H1 (cell line): ENCODE results near the gene DAG1. TPM values are rescaled to one million over a fixed set of nuclear protein-coding genes. Genes with fewer than 3 reads are reported as not detected.
A peak's percentile ranks its signal among the peaks of the same experiment; 100 is the strongest.

Source experiments
- CTCF ChIA-PET: fragments of 300-600 bp; sonication (Branson Sonifier 250); formaldehyde crosslinking; loops from one replicate; lab custom pipeline; 2021; ENCODE audit not compliant: partially characterized antibody; lab: Charles Lee
- POLR2A ChIA-PET: fragments of 300-600 bp; sonication (Branson Sonifier 250); formaldehyde crosslinking; loops from one replicate; lab custom pipeline; 2021; ENCODE audit warnings: inconsistent platforms; ENCODE audit not compliant: partially characterized antibody; lab: Charles Lee
- DNase-seq, 2 experiments: peaks; one replicate each; pipeline versions ENCODE4 v3.0.0 to v3.0.0-alpha.2; 2010 to 2022; ENCODE audit warnings: low spot score in 2 of 2, low read depth in 1 of 2, mixed read lengths in 1 of 2
- FAIRE-seq: peaks from 2 replicates; lab custom pipeline; 2011; peaks lifted over from hg19 to GRCh38; lab: Jason Lieb, UNC
- H2AFZ ChIP-seq: 2 replicates; pipeline ENCODE4 v1.8.1; 2012; ENCODE audit warnings: low read length, inconsistent platforms
- H2AK5ac ChIP-seq: 2 replicates; pipeline ENCODE4 v1.6.1; 2013; ENCODE audit warnings: low read depth, low read length
- H2BK120ac ChIP-seq: replicated peaks from 2 replicates; pipeline ENCODE3; 2013; ENCODE audit warnings: low read depth, low read length, inconsistent platforms
- H2BK12ac ChIP-seq: 2 replicates; pipeline ENCODE4 v1.6.1; 2013; ENCODE audit warnings: low read depth, low read length
- H2BK15ac ChIP-seq: 2 replicates; pipeline ENCODE4 v1.6.1; 2013; ENCODE audit warnings: low read length
- H2BK20ac ChIP-seq: 2 replicates; pipeline ENCODE4 v1.6.1; 2013; ENCODE audit warnings: low read length
- H2BK5ac ChIP-seq: 2 replicates; pipeline ENCODE4 v1.6.1; 2013; ENCODE audit warnings: low read depth, low read length
- H3K14ac ChIP-seq: 2 replicates; pipeline ENCODE4 v1.6.1; 2013; ENCODE audit warnings: inconsistent platforms; ENCODE audit not compliant: insufficient read length
- H3K18ac ChIP-seq: 2 replicates; pipeline ENCODE4 v1.6.1; 2013; ENCODE audit warnings: low read length; ENCODE audit errors: extremely low read depth
- H3K23ac ChIP-seq: 2 replicates; pipeline ENCODE4 v1.6.1; 2013; ENCODE audit warnings: inconsistent platforms; ENCODE audit not compliant: insufficient read length
- H3K23me2 ChIP-seq: 2 replicates; pipeline ENCODE4 v1.6.1; 2013; ENCODE audit warnings: low read depth, low read length
- H3K27ac ChIP-seq: 2 replicates; pipeline ENCODE4 v1.6.1; 2011; ENCODE audit warnings: low read depth, low read length, inconsistent platforms
- H3K27me3 ChIP-seq, 4 experiments: replicated peaks in 1 of 4; 1 replicate in 1 of 4; 2 replicates in 3 of 4; pipeline versions ENCODE4 v1.6.1 to v1.8.1; 2011 to 2013; ENCODE audit warnings: low read length in 3 of 4, mild to moderate bottlenecking in 3 of 4, inconsistent platforms in 2 of 4, mixed read lengths in 2 of 4, moderate library complexity in 1 of 4; ENCODE audit not compliant: control insufficient read depth in 3 of 4, insufficient read depth in 3 of 4; ENCODE audit errors: extremely low read depth in 1 of 4
- H3K36me3 ChIP-seq, 4 experiments: 2 replicates each; pipeline versions ENCODE4 v1.6.1 to v1.8.1; 2011 to 2013; ENCODE audit warnings: mild to moderate bottlenecking in 4 of 4, low read length in 3 of 4, moderate library complexity in 2 of 4, control low read depth in 1 of 4, inconsistent platforms in 1 of 4; ENCODE audit not compliant: insufficient read depth in 4 of 4, control insufficient read depth in 2 of 4
- H3K4ac ChIP-seq: replicated peaks from 2 replicates; pipeline ENCODE3; 2013; ENCODE audit warnings: low read length, low read depth, mixed read lengths, inconsistent platforms; ENCODE audit not compliant: insufficient read length
- H3K4me1 ChIP-seq, 4 experiments: replicated peaks in 1 of 4; 1 replicate in 1 of 4; 2 replicates in 3 of 4; pipeline versions ENCODE4 v1.6.1 to v1.8.1; 2011 to 2013; ENCODE audit warnings: low read length in 3 of 4, inconsistent platforms in 2 of 4, mixed read lengths in 1 of 4; ENCODE audit not compliant: insufficient read depth in 4 of 4, control insufficient read depth in 3 of 4
- H3K4me2 ChIP-seq, 2 experiments: 2 replicates each; pipeline versions ENCODE4 v1.6.1 to v1.8.1; 2011 to 2013; ENCODE audit warnings: low read depth in 2 of 2, low read length in 2 of 2, control low read depth in 1 of 2, inconsistent platforms in 1 of 2, mild to moderate bottlenecking in 1 of 2; ENCODE audit not compliant: insufficient read depth in 1 of 2
- H3K4me3 ChIP-seq, 4 experiments: fragments of 200-600, 300-600 bp in 1 of 4; sonication (generic), shearing (Covaris generic), sonication (Bioruptor Twin) in 1 of 4; 2 replicates each; pipeline versions ENCODE4 v1.5.1 to v1.8.1; 2011 to 2016; ENCODE audit warnings: low read length in 4 of 4, low read depth in 3 of 4, control low read depth in 2 of 4, inconsistent platforms in 2 of 4, mild to moderate bottlenecking in 2 of 4, mixed read lengths in 1 of 4, moderate library complexity in 1 of 4; ENCODE audit not compliant: insufficient read depth in 2 of 4; ENCODE audit errors: extremely low read depth in 1 of 4
- H3K56ac ChIP-seq: replicated peaks from 2 replicates; pipeline ENCODE3; 2013; ENCODE audit warnings: low read depth, mild to moderate bottlenecking, mixed read lengths, low read length, inconsistent platforms; ENCODE audit not compliant: insufficient read length
- H3K79me1 ChIP-seq: 2 replicates; pipeline ENCODE4 v1.6.1; 2013; ENCODE audit warnings: low read depth, low read length, control low read depth
- H3K79me2 ChIP-seq, 2 experiments: 2 replicates each; pipeline versions ENCODE4 v1.6.1 to v1.8.1; 2012 to 2013; ENCODE audit warnings: low read length in 2 of 2, mild to moderate bottlenecking in 2 of 2, inconsistent platforms in 1 of 2; ENCODE audit not compliant: insufficient read depth in 2 of 2, control insufficient read depth in 1 of 2
- H3K9ac ChIP-seq, 4 experiments: replicated peaks in 1 of 4; 1 replicate in 1 of 4; 2 replicates in 3 of 4; pipeline versions ENCODE4 v1.6.1 to v1.8.1; 2011 to 2013; ENCODE audit warnings: low read depth in 3 of 4, low read length in 3 of 4, control low read depth in 2 of 4, mild to moderate bottlenecking in 2 of 4, moderate library complexity in 2 of 4, inconsistent platforms in 1 of 4; ENCODE audit errors: extremely low read depth in 1 of 4
- H3K9me3 ChIP-seq, 2 experiments: 2 replicates each; pipeline versions ENCODE4 v1.6.1 to v1.8.1; 2012 to 2013; ENCODE audit warnings: mild to moderate bottlenecking in 2 of 2, moderate library complexity in 2 of 2, control low read depth in 1 of 2, inconsistent platforms in 1 of 2, low read depth in 1 of 2, low read length in 1 of 2, mixed read lengths in 1 of 2; ENCODE audit not compliant: insufficient read depth in 2 of 2
- H4K20me1 ChIP-seq, 2 experiments: replicated peaks in 1 of 2; 2 replicates each; pipeline versions ENCODE3 to v1.8.1; 2011 to 2013; ENCODE audit warnings: inconsistent platforms in 2 of 2, low read length in 2 of 2, mild to moderate bottlenecking in 1 of 2; ENCODE audit not compliant: insufficient read depth in 2 of 2, control insufficient read depth in 1 of 2
- H4K5ac ChIP-seq: 2 replicates; pipeline ENCODE4 v1.6.1; 2013; ENCODE audit warnings: low read length, low read depth, mixed read lengths, inconsistent platforms; ENCODE audit not compliant: insufficient read length
- H4K8ac ChIP-seq: 2 replicates; pipeline ENCODE4 v1.8.0; 2013; ENCODE audit warnings: mild to moderate bottlenecking, moderate library complexity, low read length, inconsistent platforms; ENCODE audit not compliant: insufficient read depth; ENCODE audit errors: extremely low read depth
- H4K91ac ChIP-seq: replicated peaks from 2 replicates; pipeline ENCODE3; 2013; ENCODE audit warnings: low read length, mixed read lengths, inconsistent platforms; ENCODE audit not compliant: insufficient read length
- KDM1A ChIP-seq: fragments of 200-600, 300-600 bp; sonication (generic); IDR thresholded peaks from 2 replicates; pipeline ENCODE4 v1.7.1; 2016; ENCODE audit warnings: mild to moderate bottlenecking, low read length, borderline replicate concordance
- RAD21 ChIP-seq, 2 experiments: IDR thresholded peaks in 1 of 2; conservative IDR thresholded peaks in 1 of 2; 2 replicates each; pipeline ENCODE4 v1.6.1; 2011; ENCODE audit warnings: low read depth in 2 of 2, low read length in 2 of 2, improper control_type of control experiment in 1 of 2, inconsistent platforms in 1 of 2, mild to moderate bottlenecking in 1 of 2, moderate library complexity in 1 of 2
- SIN3A ChIP-seq, 2 experiments: IDR thresholded peaks in 1 of 2; conservative IDR thresholded peaks in 1 of 2; 2 replicates each; pipeline ENCODE4 v1.6.1; 2011 to 2012; ENCODE audit warnings: low read length in 2 of 2, improper control_type of control experiment in 1 of 2, low read depth in 1 of 2, mild to moderate bottlenecking in 1 of 2
- WGBS, 2 experiments: shearing (Covaris generic) in 1 of 2; methylation state at CpG; one replicate each; pipeline versions ENCODE4 v1.1.6 to v1.1.7; 2013 to 2015; ENCODE audit warnings: low lambda C conversion rate in 2 of 2, mixed read lengths in 2 of 2, inconsistent platforms in 1 of 2, low coverage in 1 of 2, missing lambda C conversion rate in 1 of 2; ENCODE audit not compliant: insufficient replicate concordance in 2 of 2, insufficient coverage in 1 of 2, insufficient read length in 1 of 2; ENCODE audit errors: extremely low coverage in 1 of 2, missing lambda C conversion rate in 1 of 2; 5-methylcytosine and 5-hydroxymethylcytosine counted together
- polyA plus RNA-seq, 7 experiments: library from polyadenylated mRNA; depleted of rRNA in 3 of 7; stranded (reverse) in 5 of 7; unstranded in 2 of 7; fragments of >200 nt in 5 of 7; fragments of 200-250 nt in 2 of 7; gene quantifications; 1 replicate in 5 of 7; 2 replicates in 1 of 7; 4 replicates in 1 of 7; pipeline versions ENCODE4 v1.2.1 to v1.2.3, GENCODE V29; 2011 to 2013; ENCODE audit warnings: missing spikeins in 2 of 7, mixed read lengths in 2 of 7
- total RNA-seq: library from RNA; stranded (reverse); fragmentation: NEBNext Ultra II Directional; extraction: Animal tissue kit (Norgen Biotek cat#: 25700); gene quantifications from 2 replicates; pipeline ENCODE4 v1.2.1, GENCODE V29; 2021
- TF ChIP-seq, protein P1 (sequence below), 3 experiments: IDR thresholded peaks; 1 replicate in 2 of 3; 2 replicates in 1 of 3; pipeline versions ENCODE4 v1.5.1 to v1.6.1; 2011; ENCODE audit warnings: low read length in 3 of 3, mild to moderate bottlenecking in 3 of 3, inconsistent platforms in 2 of 3, low read depth in 1 of 3, moderate library complexity in 1 of 3; ENCODE audit not compliant: insufficient read depth in 1 of 3; ENCODE audit errors: control extremely low read depth in 1 of 3

Gene DAG1
- total and polyA plus RNA-seq, 2 of the 8 experiments (the other 6 are each of a cell fraction or from before 2014, with no cell fraction given): 97.5 to 138 TPM

DNA sequence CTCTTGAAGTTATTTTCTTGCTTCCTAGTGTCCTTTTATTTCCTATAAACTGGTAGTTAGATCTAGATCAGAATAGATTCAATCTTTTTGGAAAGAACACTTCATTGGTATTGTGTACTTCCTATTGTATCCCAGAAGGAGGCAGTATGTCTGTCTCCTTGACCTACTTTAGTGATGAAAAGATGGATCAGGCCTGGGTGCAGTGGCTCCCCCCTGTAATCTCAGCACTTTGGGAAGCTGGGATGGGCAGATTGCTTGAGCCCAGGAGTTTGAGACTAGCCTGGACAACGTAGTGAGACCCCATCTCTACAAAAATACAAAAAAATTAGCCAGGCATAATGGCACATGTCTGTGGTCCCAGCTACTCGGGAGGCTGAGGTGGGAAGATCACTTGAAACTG is 96.2 kb downstream of the DAG1 start:
- 93% methylated on average over 2 of the region's 2 CpGs; no CpG with 5 or more reads in 1 of the 2 experiments for WGBS, 2 experiments

More for the DNA sequence above, 96.2 kb downstream of the DAG1 start:
- Histone ChIP-seq H3K23me2 (0 out of 2 replicates have a peak, but pooled peaks cover 2% of the 10 kb centered on the region), H2BK120ac (no peak overlapping the region), H3K14ac (no peak overlapping the region), H2BK15ac (no peak overlapping the region), H3K79me2 (no peaks in the 10 kb centered on the region), H3K27me3 (no peaks in the 10 kb centered on the region), H2AFZ (no peak overlapping the region), H4K91ac (no peak overlapping the region), H4K5ac (no peak overlapping the region), H3K4me3 (no peak overlapping the region), H4K8ac (no peak overlapping the region; the same call in 1 of the 2 replicates), H3K4me1 (peaks cover 0 to 12% (median 6%) of the 10 kb centered on the region in 4 experiments; a peak in 5 of 7 replicates), H3K9ac (no peak overlapping the region)
- DNase-seq: no peak
- POLR2A ChIA-PET: interaction anchor here (1.0 kb wide), 1 partner anchor 110 kb away, joined by 3 read pairs; no protein-coding TSS in a partner anchor
- no peak for TF ChIP-seq SIN3A (conservative IDR thresholded peaks at IDR 0.05 in 1 of 2, IDR thresholded peaks at IDR 0.05 in 1 of 2; ENCODE audit: low read depth in 1 of 2, low read length in 2 of 2)
- peak; percentile 63; the same call in 1 of the 2 replicates for TF ChIP-seq KDM1A
- peak; percentile 53 to 57 for TF ChIP-seq RAD21 (IDR thresholded peaks at IDR 0.05 in 1 of 2, conservative IDR thresholded peaks at IDR 0.05 in 1 of 2; ENCODE audit: low read depth in 2 of 2, low read length in 2 of 2)
- TF ChIP-seq, protein P1, sequence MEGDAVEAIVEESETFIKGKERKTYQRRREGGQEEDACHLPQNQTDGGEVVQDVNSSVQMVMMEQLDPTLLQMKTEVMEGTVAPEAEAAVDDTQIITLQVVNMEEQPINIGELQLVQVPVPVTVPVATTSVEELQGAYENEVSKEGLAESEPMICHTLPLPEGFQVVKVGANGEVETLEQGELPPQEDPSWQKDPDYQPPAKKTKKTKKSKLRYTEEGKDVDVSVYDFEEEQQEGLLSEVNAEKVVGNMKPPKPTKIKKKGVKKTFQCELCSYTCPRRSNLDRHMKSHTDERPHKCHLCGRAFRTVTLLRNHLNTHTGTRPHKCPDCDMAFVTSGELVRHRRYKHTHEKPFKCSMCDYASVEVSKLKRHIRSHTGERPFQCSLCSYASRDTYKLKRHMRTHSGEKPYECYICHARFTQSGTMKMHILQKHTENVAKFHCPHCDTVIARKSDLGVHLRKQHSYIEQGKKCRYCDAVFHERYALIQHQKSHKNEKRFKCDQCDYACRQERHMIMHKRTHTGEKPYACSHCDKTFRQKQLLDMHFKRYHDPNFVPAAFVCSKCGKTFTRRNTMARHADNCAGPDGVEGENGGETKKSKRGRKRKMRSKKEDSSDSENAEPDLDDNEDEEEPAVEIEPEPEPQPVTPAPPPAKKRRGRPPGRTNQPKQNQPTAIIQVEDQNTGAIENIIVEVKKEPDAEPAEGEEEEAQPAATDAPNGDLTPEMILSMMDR (IDR thresholded peaks at IDR 0.05; ENCODE audit: control extremely low read depth in 1 of 3, insufficient read depth in 1 of 3, low read depth in 1 of 3, low read length in 3 of 3): peak in 2 of 3 experiments; percentile 42 to 69; a peak in 3 of 4 replicates
- TF ChIP-seq, all 59 proteins: peak for 3
- no peak overlapping the region for H2BK12ac ChIP-seq
- H2BK20ac ChIP-seq: no peak overlapping the region
- H3K4ac ChIP-seq: no peak overlapping the region
- H3K56ac ChIP-seq: no peak overlapping the region
- H3K23ac ChIP-seq: no peak overlapping the region
- H4K20me1 ChIP-seq: no peaks in the 10 kb centered on the region
- no peak overlapping the region for H2BK5ac ChIP-seq
- H3K4me2 ChIP-seq: no peak overlapping the region
- no peak overlapping the region for H2AK5ac ChIP-seq
- no peaks in the 10 kb centered on the region for H3K79me1 ChIP-seq
- CTCF ChIA-PET: interaction anchor here (0.6 to 10.9 kb wide), 24 partner anchors 8 to 350 kb away, joined by 3 to 101 read pairs (median 4); no protein-coding TSS in a partner anchor
- no peak overlapping the region for H3K27ac ChIP-seq
- no peaks in the 10 kb centered on the region for H3K36me3 ChIP-seq
- peak; percentile 91 for FAIRE-seq
- no peaks in the 10 kb centered on the region for H3K9me3 ChIP-seq
- no peak overlapping the region for H3K18ac ChIP-seq
